Adrenal gland (tissue), 12 donors: ENCODE measurements around the gene PSMD4. TPM values are rescaled to one million over a fixed set of nuclear protein-coding genes. Genes with fewer than 3 reads are reported as not detected.

ENCODE experiments used
- DNase-seq, 7 donors: peaks; one replicate each; pipeline ENCODE4 v3.0.0-alpha.2; 2019 to 2020
- H3K27ac ChIP-seq, 5 donors: fragments of 200-600 bp; sonication (generic) in 4 of 5; 1 replicate in 3 of 5; 2 replicates in 2 of 5; pipeline versions ENCODE4 v1.5.1 to v1.8.0; 2016 to 2020; ENCODE audit warnings: mild to moderate bottlenecking in 1 of 5
- H3K27me3 ChIP-seq: fragments of 200-600 bp; 2 replicates; pipeline ENCODE4 v1.8.0; 2021
- H3K36me3 ChIP-seq, 2 donors: fragments of 200-600 bp; replicated peaks in 1 of 2; 1 replicate in 1 of 2; 2 replicates in 1 of 2; pipeline versions ENCODE4 v1.5.1 to v1.8.0; 2018 to 2022
- H3K4me1 ChIP-seq, 2 donors: fragments of 200-600 bp; replicated peaks in 1 of 2; 1 replicate in 1 of 2; 2 replicates in 1 of 2; pipeline versions ENCODE4 v1.5.1 to v1.8.0; 2018 to 2021
- H3K4me3 ChIP-seq, 4 donors: fragments of 200-600 bp; sonication (generic) in 3 of 4; one replicate each; pipeline ENCODE4 v1.5.1; 2016 to 2018
- H3K9me3 ChIP-seq, 3 donors: fragments of 200-600 bp; sonication (generic) in 1 of 3; replicated peaks in 1 of 3; 1 replicate in 2 of 3; 2 replicates in 1 of 3; pipeline versions ENCODE4 v1.5.1 to v1.8.0; 2016 to 2021
- CTCF ChIP-seq, 6 experiments: fragments of 450-650 bp in 4 of 6; fragments of 200-600 bp in 2 of 6; sonication (generic) in 1 of 6; IDR thresholded peaks; 1 replicate in 5 of 6; 2 replicates in 1 of 6; pipeline versions ENCODE4 v1.5.1 to v1.8.0; 2016 to 2021; ENCODE audit warnings: antibody characterized with exemption in 6 of 6, mild to moderate bottlenecking in 2 of 6, moderate library complexity in 1 of 6
- POLR2A ChIP-seq, 2 donors: fragments of 450-650 bp; IDR thresholded peaks; one replicate each; pipeline ENCODE4 v1.6.1; 2017; ENCODE audit warnings: antibody characterized with exemption in 2 of 2, mild to moderate bottlenecking in 2 of 2, moderate library complexity in 1 of 2
- WGBS, 4 donors: extraction: QIAGEN DNeasy Blood & Tissue Kit in 2 of 4; methylation state at CpG; one replicate each; pipeline versions ENCODE4 v1.1.5 to v1.1.7; 2013 to 2017; 5-methylcytosine and 5-hydroxymethylcytosine counted together
- intact Hi-C, 2 donors: fragments of 100-400 bp; cut with DNase I; formaldehyde crosslinking; loops; one replicate each; pipeline versions ENCODE4 v1.14.1 to v1.15.0; 2022 to 2023
- polyA plus RNA-seq, 3 donors: library from polyadenylated mRNA; stranded (reverse); fragments of 200-250 nt in 2 of 3; fragments of 350-450 nt in 1 of 3; fragmentation: Illumina TruSeq in 1 of 3; extraction: RNeasy Lipid Tissue Mini Kit (QIAGEN cat#74804) in 1 of 3; gene quantifications; one replicate each; pipeline ENCODE4 v1.2.3, GENCODE V29; 2013 to 2014
- total RNA-seq, 9 donors: library from RNA; depleted of rRNA in 4 of 9; stranded (reverse); fragments of >200 nt in 4 of 9; fragments of 120-200 nt in 1 of 9; fragmentation: NEBNext Ultra II Directional in 1 of 9; extraction: Animal tissue kit (Norgen Biotek cat#: 25700) in 1 of 9; gene quantifications; one replicate each; pipeline versions ENCODE4 v1.1.0 to v1.2.4, GENCODE V29; 2013 to 2023
- donor health status: healthy with polysubstance abuse.
- donor health status: Bipolar disorder and iron deficiency.
- donor health status: DM: yes; HTN: yes; CAD: no.
- donor health status: DM: no; HTN: no; CAD: no.
- donor health status: DM: no; HTN: no; CAD: no.
- donor health status: DM: yes; HTN: yes; CAD: no.

The PSMD4 gene
- total and polyA plus RNA-seq, 12 donors, result 99.5 to 380 (median 156) TPM

- Histone ChIP-seq H3K4me3 (peak within 1 kb of the TSS; percentile 67 to 95 (median 86)), H3K9me3 (no peaks in the 10 kb centered on the region), H3K27me3 (no peaks in the 10 kb centered on the region), H3K27ac (peak within 1 kb of the TSS; percentile 95 to 100 (median 98)), H3K36me3 (peaks cover 0 to 21% of the 10 kb centered on the region in 2 donors), H3K4me1 (peaks cover 10 to 21% of the 10 kb centered on the region in 2 donors)
- DNase-seq, result peak; percentile 100
- 0 to 1% (median 0%) methylated on average over 25 to 74 of the region's 74 CpGs for WGBS, 4 donors
- no peak for TF ChIP-seq CTCF (IDR thresholded peaks at IDR 0.05)
- TF ChIP-seq POLR2A (IDR thresholded peaks at IDR 0.05), result peak; percentile 70 to 86
- intact Hi-C loops, result loop anchor here in 1 of 2 donors (10.0 kb wide), 1 partner anchor 123 kb away; no protein-coding TSS in a partner anchor
Observed at GRCh38 chr1:151281969-151282882, 27.7 kb downstream of the PSMD4 start, which contains the start of gene ZNF687. ZNF687 (plus strand) TSS chr1:151282299; CDS start chr1:151286292, 3,993 bp downstream.

- H3K27ac ChIP-seq, result peak overlapping the region; percentile 81 to 99 (median 95)
- DNase-seq, result peak; percentile 43 to 71 (median 55)
- peak overlapping the region; percentile 54 to 95 (median 68) for H3K4me3 ChIP-seq
- 1 to 9% (median 7%) methylated on average over 13 to 44 of the region's 44 CpGs for WGBS, 4 donors
- TF ChIP-seq CTCF (IDR thresholded peaks at IDR 0.05) (no peak), POLR2A (IDR thresholded peaks at IDR 0.05) (no peak)
- H3K4me1 ChIP-seq, result peaks cover 10 to 21% of the 10 kb centered on the region in 2 donors
- peaks cover 0 to 29% of the 10 kb centered on the region in 2 donors for H3K36me3 ChIP-seq
- intact Hi-C loops, result loop anchor here in 1 of 2 donors (10.0 kb wide), 1 partner anchor 122 kb away; no protein-coding TSS in a partner anchor
- no peaks in the 10 kb centered on the region for H3K27me3 ChIP-seq
- H3K9me3 ChIP-seq, result no peaks in the 10 kb centered on the region
Observed at GRCh38 chr1:151282883-151283725, 28.6 kb downstream of the PSMD4 start.

- WGBS, 4 donors, result 52 to 68% (median 59%) methylated on average over 2 of the region's 2 CpGs
- intact Hi-C loops, result loop anchor here in 1 of 2 donors (10.0 kb wide), 1 partner anchor 121 kb away; no protein-coding TSS in a partner anchor
- no peak for DNase-seq
- H3K27ac ChIP-seq, result peak overlapping the region in 2 of 5 donors; percentile 98 to 99
- peaks cover 10 to 21% of the 10 kb centered on the region in 2 donors for H3K4me1 ChIP-seq
- H3K36me3 ChIP-seq, result peaks cover 0 to 39% of the 10 kb centered on the region in 2 donors
- peak overlapping the region in 1 of 4 donors; percentile 56 for H3K4me3 ChIP-seq
- H3K27me3 ChIP-seq, result no peaks in the 10 kb centered on the region
- TF ChIP-seq POLR2A (IDR thresholded peaks at IDR 0.05), result no peak
- no peak for TF ChIP-seq CTCF (IDR thresholded peaks at IDR 0.05)
- H3K9me3 ChIP-seq, result no peaks in the 10 kb centered on the region
Observed at GRCh38 chr1:151284013-151284577, 29.6 kb downstream of the PSMD4 start.
